Neural cell (in vitro differentiated cells): Measurements from ENCODE around the gene PPP2R5A.

Experiments
- CTCF ChIP-seq: fragments of 450-650 bp; IDR thresholded peaks from 2 replicates; pipeline ENCODE4 v1.5.1; 2014; ENCODE audit warnings: antibody characterized with exemption, mild to moderate bottlenecking, moderate library complexity; ENCODE audit not compliant: poor library complexity, severe bottlenecking
- REST ChIP-seq: IDR thresholded peaks from 2 replicates; pipeline ENCODE4 v1.6.1; 2012; ENCODE audit warnings: borderline replicate concordance

- TF ChIP-seq CTCF (no peak), REST (no peak)
Observed at GRCh38 chr1:212241501-212241900, 43.7 kb upstream of the PPP2R5A start.
